HG02759 (cell line): ENCODE measurements around the gene CRNKL1.
A peak's percentile ranks its signal among the peaks of the same experiment; 100 is the strongest.

Experiments
- ATAC-seq: cut with Tn5 transposase; IDR thresholded peaks from one replicate; pipeline ENCODE4 v1.9.1; 2021; ENCODE audit warnings: mild to moderate bottlenecking, moderate library complexity; ENCODE audit not compliant: unreplicated experiment

Gene CRNKL1

GRCh38 chr20:20052074-20052970, at the start of gene CRNKL1, which contains the start of gene CFAP61:
Gene CRNKL1 (minus strand): TSS chr20:20052466. CDS start chr20:20052342, 124 bp downstream.
Gene CFAP61 (plus strand): TSS chr20:20052532. CDS start chr20:20056654, 4,122 bp downstream.
- peak; percentile 95 for ATAC-seq

GRCh38 chr20:20100881-20101280, 48.6 kb upstream of the CRNKL1 start:
- no peak for ATAC-seq

GRCh38 chr20:20096421-20096820, 44.2 kb upstream of the CRNKL1 start:
- no peak for ATAC-seq

- no peak for ATAC-seq
Observed at GRCh38 chr20:20095114-20095872, 43.0 kb upstream of the CRNKL1 start.

- ATAC-seq: no peak
Observed at GRCh38 chr20:20094410-20094809, 42.1 kb upstream of the CRNKL1 start.

GRCh38 chr20:20092827-20093226, 40.6 kb upstream of the CRNKL1 start:
- no peak for ATAC-seq

GRCh38 chr20:20089939-20090338, 37.7 kb upstream of the CRNKL1 start:
- ATAC-seq: no peak

- ATAC-seq: no peak
Observed at GRCh38 chr20:20089018-20089417, 36.8 kb upstream of the CRNKL1 start.

- ATAC-seq: no peak
Observed at GRCh38 chr20:20085812-20086211, 33.5 kb upstream of the CRNKL1 start.

- no peak for ATAC-seq
Observed at GRCh38 chr20:20085071-20085470, 32.8 kb upstream of the CRNKL1 start.

- ATAC-seq: no peak
Observed at GRCh38 chr20:20084296-20084752, 32.1 kb upstream of the CRNKL1 start.

- no peak for ATAC-seq
Observed at GRCh38 chr20:20083807-20084206, 31.5 kb upstream of the CRNKL1 start.

- ATAC-seq: no peak
Observed at GRCh38 chr20:20079102-20079784, 27.0 kb upstream of the CRNKL1 start.

- no peak for ATAC-seq
Observed at GRCh38 chr20:20078041-20078440, 25.8 kb upstream of the CRNKL1 start.

GRCh38 chr20:20076297-20077065, 24.2 kb upstream of the CRNKL1 start:
- ATAC-seq: no peak

- ATAC-seq: no peak
Observed at GRCh38 chr20:20075032-20075431, 22.8 kb upstream of the CRNKL1 start.

GRCh38 chr20:20073801-20074371, 21.6 kb upstream of the CRNKL1 start:
- no peak for ATAC-seq

- no peak for ATAC-seq
Observed at GRCh38 chr20:20070871-20071726, 18.8 kb upstream of the CRNKL1 start.

- ATAC-seq: no peak
Observed at GRCh38 chr20:20065361-20065760, 13.1 kb upstream of the CRNKL1 start.
